ENCODE data around the gene NFATC3. TPM values are rescaled to one million over a fixed set of nuclear protein-coding genes. Genes with fewer than 3 reads are reported as not detected.

The NFATC3 gene
- total and polyA plus RNA-seq, 2 donors (not counting 1 experiment from before 2014, with no cell fraction given), result 33.4 to 115 TPM

DNA sequence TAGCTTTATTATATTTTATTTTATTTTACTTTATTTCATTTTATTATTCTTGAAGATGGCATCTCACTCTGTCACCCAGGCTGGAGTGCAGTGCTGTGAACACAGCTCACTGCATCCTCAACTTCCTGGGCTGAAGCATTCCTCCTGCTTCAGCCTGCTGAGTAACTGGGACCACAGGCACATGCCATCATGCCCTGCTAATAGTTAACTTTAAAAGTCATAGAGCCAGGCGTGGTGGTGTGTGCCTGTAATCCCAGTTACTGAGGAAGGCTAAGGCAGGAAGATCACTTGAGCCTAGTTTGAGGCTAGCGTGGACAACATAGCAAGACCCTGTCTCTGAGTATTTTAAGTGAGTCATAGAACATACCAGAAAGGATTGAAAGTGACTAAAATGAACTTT, 112.1 kb downstream of the NFATC3 start:
- H4K20me1 ChIP-seq (ENCODE audit: control insufficient read depth, insufficient read depth, low read length, poor library complexity, severe bottlenecking), result peaks cover 14% of the 10 kb centered on the region
- ChIA-PET CTCF (interaction anchor here (1.0 to 1.4 kb wide), 2 partner anchors 18 to 131 kb away, joined by 3 read pairs; no protein-coding TSS in a partner anchor), POLR2A (no interaction called here)
- intact Hi-C loops (cut with micrococcal nuclease), result no loop called here
- H3K27ac Mint-ChIP-seq, result no peak overlapping the region
- ATAC-seq (ENCODE audit: low read depth), result no peak
- peaks cover 0 to 18% of the 10 kb centered on the region in 2 experiments for H3K36me3 ChIP-seq (replicated peaks in 1 of 2; ENCODE audit: control extremely low read depth in 1 of 2, control insufficient read depth in 1 of 2, extremely low read depth in 1 of 2, insufficient read depth in 2 of 2, low read length in 1 of 2)
- H3K27me3 ChIP-seq (replicated peaks in 1 of 4; ENCODE audit: control extremely low read depth in 1 of 4, control insufficient read depth in 3 of 4, insufficient read depth in 4 of 4, low read length in 3 of 4), result no peaks in the 10 kb centered on the region
- no peak overlapping the region for H3K4me2 ChIP-seq (replicated peaks; ENCODE audit: low read depth, low read length, poor library complexity, severe bottlenecking)
- H3K4me1 ChIP-seq (ENCODE audit: control insufficient read depth in 2 of 2, insufficient read depth in 2 of 2, low read length in 2 of 2), result no peaks in the 10 kb centered on the region
- peaks cover 5% of the 10 kb centered on the region for H3K4me1 Mint-ChIP-seq
- H3K79me2 ChIP-seq (ENCODE audit: control insufficient read depth, insufficient read depth, low read length), result peaks cover 60% of the 10 kb centered on the region
- no peak overlapping the region for H3K4me3 ChIP-seq (ENCODE audit: control extremely low read depth in 1 of 5, extremely low read depth in 1 of 5, insufficient read depth in 1 of 5, low read depth in 2 of 5, low read length in 4 of 5)
- TF ChIP-seq EZH2 (IDR thresholded peaks at IDR 0.05; ENCODE audit: borderline replicate concordance, insufficient read depth, low read depth, low read length, poor library complexity, severe bottlenecking), result no peak
- TF ChIP-seq, protein P1, sequence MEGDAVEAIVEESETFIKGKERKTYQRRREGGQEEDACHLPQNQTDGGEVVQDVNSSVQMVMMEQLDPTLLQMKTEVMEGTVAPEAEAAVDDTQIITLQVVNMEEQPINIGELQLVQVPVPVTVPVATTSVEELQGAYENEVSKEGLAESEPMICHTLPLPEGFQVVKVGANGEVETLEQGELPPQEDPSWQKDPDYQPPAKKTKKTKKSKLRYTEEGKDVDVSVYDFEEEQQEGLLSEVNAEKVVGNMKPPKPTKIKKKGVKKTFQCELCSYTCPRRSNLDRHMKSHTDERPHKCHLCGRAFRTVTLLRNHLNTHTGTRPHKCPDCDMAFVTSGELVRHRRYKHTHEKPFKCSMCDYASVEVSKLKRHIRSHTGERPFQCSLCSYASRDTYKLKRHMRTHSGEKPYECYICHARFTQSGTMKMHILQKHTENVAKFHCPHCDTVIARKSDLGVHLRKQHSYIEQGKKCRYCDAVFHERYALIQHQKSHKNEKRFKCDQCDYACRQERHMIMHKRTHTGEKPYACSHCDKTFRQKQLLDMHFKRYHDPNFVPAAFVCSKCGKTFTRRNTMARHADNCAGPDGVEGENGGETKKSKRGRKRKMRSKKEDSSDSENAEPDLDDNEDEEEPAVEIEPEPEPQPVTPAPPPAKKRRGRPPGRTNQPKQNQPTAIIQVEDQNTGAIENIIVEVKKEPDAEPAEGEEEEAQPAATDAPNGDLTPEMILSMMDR (IDR thresholded peaks at IDR 0.05), result no peak
- H3K27ac ChIP-seq (ENCODE audit: low read length in 2 of 2), result no peak overlapping the region
- H2AFZ ChIP-seq (ENCODE audit: insufficient read depth, low read depth, low read length, poor library complexity, severe bottlenecking), result no peak overlapping the region
- DNase-seq, result no peak
- WGBS (ENCODE audit: insufficient coverage), result 100% methylated on average over 2 of the region's 2 CpGs
- H3K9ac ChIP-seq (ENCODE audit: low read length), result no peak overlapping the region
- H3K9me3 Mint-ChIP-seq (ENCODE audit: insufficient read depth), result no peaks in the 10 kb centered on the region
- no peaks in the 10 kb centered on the region for H3K9me3 ChIP-seq (ENCODE audit: control extremely low read depth in 1 of 3, control insufficient read depth in 2 of 3, insufficient read depth in 1 of 3, low read length in 2 of 3)
- H3K27me3 Mint-ChIP-seq, result no peaks in the 10 kb centered on the region
- no peak overlapping the region for H3K4me3 Mint-ChIP-seq

DNA sequence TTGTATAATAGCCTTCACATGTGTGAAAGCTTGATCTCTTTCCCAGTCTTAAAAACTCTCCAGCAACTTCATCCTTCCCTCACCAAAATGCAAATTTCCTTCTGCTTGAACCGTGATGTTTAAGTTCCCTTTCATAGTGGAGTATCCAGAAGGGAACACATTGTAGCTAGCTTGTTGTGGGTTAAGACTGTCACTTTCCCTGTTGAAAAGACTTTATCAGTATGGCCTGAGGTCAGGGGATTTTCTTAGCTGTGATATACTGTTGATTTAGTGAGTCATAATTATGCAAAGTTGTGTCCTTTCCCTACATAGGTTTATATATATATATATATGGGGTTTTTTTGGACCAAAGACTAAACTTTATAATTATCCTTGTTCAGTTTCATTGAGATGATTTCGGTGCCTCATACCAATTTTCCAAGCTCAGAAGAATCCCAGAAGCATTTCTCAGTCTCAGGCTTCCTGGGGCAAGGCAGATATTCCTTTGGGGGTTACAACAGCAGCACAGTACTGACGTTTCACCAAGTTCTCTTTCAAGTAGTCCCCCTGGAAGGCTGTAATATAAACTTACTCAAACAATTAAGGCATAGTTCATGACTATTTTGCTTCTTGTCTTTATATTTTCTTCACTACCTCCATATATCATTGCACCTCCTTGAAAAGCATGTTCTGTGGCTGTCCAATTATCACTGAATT, 115.1 kb downstream of the NFATC3 start:
- no peaks in the 10 kb centered on the region for H3K9me3 Mint-ChIP-seq (ENCODE audit: insufficient read depth)
- H3K27me3 Mint-ChIP-seq, result no peaks in the 10 kb centered on the region
- H3K27me3 ChIP-seq (replicated peaks in 1 of 4; ENCODE audit: control extremely low read depth in 1 of 4, control insufficient read depth in 3 of 4, insufficient read depth in 4 of 4, low read length in 3 of 4), result no peaks in the 10 kb centered on the region
- CTCF ChIA-PET, result no interaction called here
- no peak overlapping the region for H3K9ac ChIP-seq (ENCODE audit: low read length)
- H3K36me3 ChIP-seq (replicated peaks in 1 of 2; ENCODE audit: control extremely low read depth in 1 of 2, control insufficient read depth in 1 of 2, extremely low read depth in 1 of 2, insufficient read depth in 2 of 2, low read length in 1 of 2), result peaks cover 0 to 5% of the 10 kb centered on the region in 2 experiments
- H3K27ac Mint-ChIP-seq, result no peak overlapping the region
- H3K4me2 ChIP-seq (replicated peaks; ENCODE audit: low read depth, low read length, poor library complexity, severe bottlenecking), result no peak overlapping the region
- peaks cover 35% of the 10 kb centered on the region for H3K79me2 ChIP-seq (ENCODE audit: control insufficient read depth, insufficient read depth, low read length)
- H3K4me3 Mint-ChIP-seq, result no peak overlapping the region
- TF ChIP-seq, protein P1 (IDR thresholded peaks at IDR 0.05), result no peak
- TF ChIP-seq EZH2 (IDR thresholded peaks at IDR 0.05; ENCODE audit: borderline replicate concordance, insufficient read depth, low read depth, low read length, poor library complexity, severe bottlenecking), result no peak
- H2AFZ ChIP-seq (ENCODE audit: insufficient read depth, low read depth, low read length, poor library complexity, severe bottlenecking), result no peak overlapping the region
- DNase-seq (no peak), ATAC-seq (ENCODE audit: low read depth) (no peak)
- H3K4me1 ChIP-seq (ENCODE audit: control insufficient read depth in 2 of 2, insufficient read depth in 2 of 2, low read length in 2 of 2), result no peaks in the 10 kb centered on the region
- POLR2A ChIA-PET, result interaction anchor here (0.6 kb wide), 1 partner anchor 31 kb away, joined by 3 read pairs; no protein-coding TSS in a partner anchor
- H3K4me1 Mint-ChIP-seq, result peaks cover 5% of the 10 kb centered on the region
- H3K9me3 ChIP-seq (ENCODE audit: control extremely low read depth in 1 of 3, control insufficient read depth in 2 of 3, insufficient read depth in 1 of 3, low read length in 2 of 3), result no peaks in the 10 kb centered on the region
- WGBS (ENCODE audit: insufficient coverage), result no CpG with 5 or more reads among the region's 3 CpGs
- no peak overlapping the region for H3K4me3 ChIP-seq (ENCODE audit: control extremely low read depth in 1 of 5, extremely low read depth in 1 of 5, insufficient read depth in 1 of 5, low read depth in 2 of 5, low read length in 4 of 5)
- H3K27ac ChIP-seq (ENCODE audit: low read length in 2 of 2), result peak overlapping the region in 1 of 2 donors; percentile 23
- peaks cover 6% of the 10 kb centered on the region for H4K20me1 ChIP-seq (ENCODE audit: control insufficient read depth, insufficient read depth, low read length, poor library complexity, severe bottlenecking)
- intact Hi-C loops (cut with micrococcal nuclease), result no loop called here

All from B cell (primary cell).